ENCODE results near the gene RRH.

RRH gene

GRCh38 chr4:109811707-109812106 is 16.1 kb upstream of the RRH start:
- H3K27ac ChIP-seq (ENCODE audit: low read length) = no peak overlapping the region
- H3K36me3 ChIP-seq (ENCODE audit: control insufficient read depth, low read depth, low read length) = no peaks in the 10 kb centered on the region
- no peak overlapping the region for H3K4me3 ChIP-seq (ENCODE audit: low read length)
- H3K9ac ChIP-seq (ENCODE audit: low read length) = no peak overlapping the region
- H3K27me3 ChIP-seq (ENCODE audit: control insufficient read depth, insufficient read depth, low read length) = no peaks in the 10 kb centered on the region
- H3K9me3 ChIP-seq (ENCODE audit: control insufficient read depth, low read depth, low read length) = no peaks in the 10 kb centered on the region
- H3K4me1 ChIP-seq (ENCODE audit: control insufficient read depth, low read depth, low read length) = peaks cover 12% of the 10 kb centered on the region

GRCh38 chr4:109815151-109816081 is 12.4 kb upstream of the RRH start, which contains the start of gene GAR1:
Gene GAR1, plus strand, starts transcription at chr4:109815762. Its CDS starts 403 bp downstream, at chr4:109816165.
- peak within 1 kb of the TSS; percentile 84 for H3K4me3 ChIP-seq (ENCODE audit: low read length)
- H3K9ac ChIP-seq (ENCODE audit: low read length) = peak within 1 kb of the TSS; percentile 87
- peak within 1 kb of the TSS; percentile 93 for H3K27ac ChIP-seq (ENCODE audit: low read length)
- H3K36me3 ChIP-seq (ENCODE audit: control insufficient read depth, low read depth, low read length) = peaks cover 31% of the 10 kb centered on the region
- no peaks in the 10 kb centered on the region for H3K9me3 ChIP-seq (ENCODE audit: control insufficient read depth, low read depth, low read length)
- no peaks in the 10 kb centered on the region for H3K27me3 ChIP-seq (ENCODE audit: control insufficient read depth, insufficient read depth, low read length)
- peaks cover 12% of the 10 kb centered on the region for H3K4me1 ChIP-seq (ENCODE audit: control insufficient read depth, low read depth, low read length)

GRCh38 chr4:109816082-109816442 is 11.7 kb upstream of the RRH start:
- peaks cover 38% of the 10 kb centered on the region for H3K36me3 ChIP-seq (ENCODE audit: control insufficient read depth, low read depth, low read length)
- H3K27ac ChIP-seq (ENCODE audit: low read length) = peak overlapping the region; percentile 93

GRCh38 chr4:109816894-109817293 is 10.9 kb upstream of the RRH start:
- H3K4me3 ChIP-seq (ENCODE audit: low read length) = peak overlapping the region; percentile 84
- H3K4me1 ChIP-seq (ENCODE audit: control insufficient read depth, low read depth, low read length) = peaks cover 8% of the 10 kb centered on the region
- H3K9me3 ChIP-seq (ENCODE audit: control insufficient read depth, low read depth, low read length) = no peaks in the 10 kb centered on the region
- no peaks in the 10 kb centered on the region for H3K27me3 ChIP-seq (ENCODE audit: control insufficient read depth, insufficient read depth, low read length)
- H3K27ac ChIP-seq (ENCODE audit: low read length) = no peak overlapping the region
- H3K36me3 ChIP-seq (ENCODE audit: control insufficient read depth, low read depth, low read length) = peaks cover 46% of the 10 kb centered on the region
- peak overlapping the region; percentile 87 for H3K9ac ChIP-seq (ENCODE audit: low read length)

More at GRCh38 chr4:109816082-109816442, 11.7 kb upstream of the RRH start:
- peak overlapping the region; percentile 87 for H3K9ac ChIP-seq (ENCODE audit: low read length)
- peak overlapping the region; percentile 84 for H3K4me3 ChIP-seq (ENCODE audit: low read length)
- H3K4me1 ChIP-seq (ENCODE audit: control insufficient read depth, low read depth, low read length) = peaks cover 8% of the 10 kb centered on the region
- H3K9me3 ChIP-seq (ENCODE audit: control insufficient read depth, low read depth, low read length) = no peaks in the 10 kb centered on the region
- no peaks in the 10 kb centered on the region for H3K27me3 ChIP-seq (ENCODE audit: control insufficient read depth, insufficient read depth, low read length)

- Histone ChIP-seq H3K36me3 (ENCODE audit: control insufficient read depth, low read depth, low read length) (peaks cover 58% of the 10 kb centered on the region), H3K27me3 (ENCODE audit: control insufficient read depth, insufficient read depth, low read length) (no peaks in the 10 kb centered on the region), H3K4me1 (ENCODE audit: control insufficient read depth, low read depth, low read length) (peaks cover 8% of the 10 kb centered on the region), H3K4me3 (ENCODE audit: low read length) (no peak overlapping the region), H3K9ac (ENCODE audit: low read length) (no peak overlapping the region), H3K9me3 (ENCODE audit: control insufficient read depth, low read depth, low read length) (no peaks in the 10 kb centered on the region), H3K27ac (ENCODE audit: low read length) (no peak overlapping the region)
These were observed 9.5 kb upstream of the RRH start for GRCh38 chr4:109818268-109818667.

GRCh38 chr4:109820563-109820962 is 7.2 kb upstream of the RRH start:
- Histone ChIP-seq H3K9ac (ENCODE audit: low read length) (no peak overlapping the region), H3K9me3 (ENCODE audit: control insufficient read depth, low read depth, low read length) (no peaks in the 10 kb centered on the region), H3K27ac (ENCODE audit: low read length) (no peak overlapping the region), H3K36me3 (ENCODE audit: control insufficient read depth, low read depth, low read length) (peaks cover 80% of the 10 kb centered on the region), H3K27me3 (ENCODE audit: control insufficient read depth, insufficient read depth, low read length) (no peaks in the 10 kb centered on the region), H3K4me3 (ENCODE audit: low read length) (no peak overlapping the region), H3K4me1 (ENCODE audit: control insufficient read depth, low read depth, low read length) (peaks cover 8% of the 10 kb centered on the region)

GRCh38 chr4:109821185-109821584 is 6.6 kb upstream of the RRH start:
- no peak overlapping the region for H3K4me3 ChIP-seq (ENCODE audit: low read length)
- H3K4me1 ChIP-seq (ENCODE audit: control insufficient read depth, low read depth, low read length) = peaks cover 8% of the 10 kb centered on the region
- H3K9ac ChIP-seq (ENCODE audit: low read length) = no peak overlapping the region
- H3K9me3 ChIP-seq (ENCODE audit: control insufficient read depth, low read depth, low read length) = no peaks in the 10 kb centered on the region
- peaks cover 80% of the 10 kb centered on the region for H3K36me3 ChIP-seq (ENCODE audit: control insufficient read depth, low read depth, low read length)
- H3K27me3 ChIP-seq (ENCODE audit: control insufficient read depth, insufficient read depth, low read length) = no peaks in the 10 kb centered on the region
- no peak overlapping the region for H3K27ac ChIP-seq (ENCODE audit: low read length)

- Histone ChIP-seq H3K4me1 (ENCODE audit: control insufficient read depth, low read depth, low read length) (no peaks in the 10 kb centered on the region), H3K9ac (ENCODE audit: low read length) (no peak overlapping the region), H3K9me3 (ENCODE audit: control insufficient read depth, low read depth, low read length) (no peaks in the 10 kb centered on the region), H3K27ac (ENCODE audit: low read length) (no peak overlapping the region), H3K4me3 (ENCODE audit: low read length) (no peak overlapping the region), H3K36me3 (ENCODE audit: control insufficient read depth, low read depth, low read length) (peaks cover 45% of the 10 kb centered on the region), H3K27me3 (ENCODE audit: control insufficient read depth, insufficient read depth, low read length) (no peaks in the 10 kb centered on the region)
These were observed 1.1 kb upstream of the RRH start for GRCh38 chr4:109826719-109827118.

- no peaks in the 10 kb centered on the region for H3K4me1 ChIP-seq (ENCODE audit: control insufficient read depth, low read depth, low read length)
- H3K4me3 ChIP-seq (ENCODE audit: low read length) = no peak overlapping the region
- H3K27ac ChIP-seq (ENCODE audit: low read length) = no peak overlapping the region
- H3K27me3 ChIP-seq (ENCODE audit: control insufficient read depth, insufficient read depth, low read length) = no peaks in the 10 kb centered on the region
- H3K36me3 ChIP-seq (ENCODE audit: control insufficient read depth, low read depth, low read length) = no peaks in the 10 kb centered on the region
- no peak overlapping the region for H3K9ac ChIP-seq (ENCODE audit: low read length)
- H3K9me3 ChIP-seq (ENCODE audit: control insufficient read depth, low read depth, low read length) = no peaks in the 10 kb centered on the region
These were observed 6.0 kb downstream of the RRH start for GRCh38 chr4:109833756-109834155.

- H3K9ac ChIP-seq (ENCODE audit: low read length) = no peak overlapping the region
- H3K9me3 ChIP-seq (ENCODE audit: control insufficient read depth, low read depth, low read length) = no peaks in the 10 kb centered on the region
- H3K4me3 ChIP-seq (ENCODE audit: low read length) = no peak overlapping the region
- no peak overlapping the region for H3K27ac ChIP-seq (ENCODE audit: low read length)
- H3K27me3 ChIP-seq (ENCODE audit: control insufficient read depth, insufficient read depth, low read length) = no peaks in the 10 kb centered on the region
- H3K36me3 ChIP-seq (ENCODE audit: control insufficient read depth, low read depth, low read length) = no peaks in the 10 kb centered on the region
- no peaks in the 10 kb centered on the region for H3K4me1 ChIP-seq (ENCODE audit: control insufficient read depth, low read depth, low read length)
These were observed 9.2 kb downstream of the RRH start for GRCh38 chr4:109836985-109837384.

- Histone ChIP-seq H3K9me3 (ENCODE audit: control insufficient read depth, low read depth, low read length) (no peaks in the 10 kb centered on the region), H3K4me1 (ENCODE audit: control insufficient read depth, low read depth, low read length) (no peaks in the 10 kb centered on the region), H3K27ac (ENCODE audit: low read length) (no peak overlapping the region), H3K27me3 (ENCODE audit: control insufficient read depth, insufficient read depth, low read length) (no peaks in the 10 kb centered on the region), H3K9ac (ENCODE audit: low read length) (no peak overlapping the region), H3K4me3 (ENCODE audit: low read length) (no peak overlapping the region), H3K36me3 (ENCODE audit: control insufficient read depth, low read depth, low read length) (no peaks in the 10 kb centered on the region)
These were observed 18.8 kb downstream of the RRH start for GRCh38 chr4:109846395-109847098.
